AG20443 (cell line): ENCODE results near the gene B4GALNT1.
A peak's percentile ranks its signal among the peaks of the same experiment; 100 is the strongest.
"Not testable (repeated sequence)": the region's sequence is repeated elsewhere in the genome, so short reads cannot be mapped to it uniquely, and the experiment has no call there.

Experiments
- DNase-seq: peaks from one replicate; pipeline ENCODE4 v3.0.0; 2012; ENCODE audit warnings: low spot score, mixed read lengths

Gene B4GALNT1

GRCh38 chr12:57637364-57637763, 4.4 kb upstream of the B4GALNT1 start:
- DNase-seq = peak; percentile 7

GRCh38 chr12:57636731-57637130, 3.7 kb upstream of the B4GALNT1 start:
- DNase-seq = not testable (repeated sequence)

- peak; percentile 40 for DNase-seq
Observed at GRCh38 chr12:57632073-57632957, 686 bp downstream of the B4GALNT1 start.

GRCh38 chr12:57631566-57632072, 1.4 kb downstream of the B4GALNT1 start:
- DNase-seq = no peak

GRCh38 chr12:57630891-57631433, 2.0 kb downstream of the B4GALNT1 start:
- no peak for DNase-seq

GRCh38 chr12:57629897-57630471, 3.0 kb downstream of the B4GALNT1 start:
- no peak for DNase-seq

- DNase-seq = no peak
Observed at GRCh38 chr12:57628280-57629191, 4.5 kb downstream of the B4GALNT1 start.

GRCh38 chr12:57627501-57628279, 5.3 kb downstream of the B4GALNT1 start:
- no peak for DNase-seq

- no peak for DNase-seq
Observed at GRCh38 chr12:57626921-57627445, 6.0 kb downstream of the B4GALNT1 start.

GRCh38 chr12:57626111-57626920, 6.7 kb downstream of the B4GALNT1 start:
- DNase-seq = no peak

- DNase-seq = no peak
Observed at GRCh38 chr12:57625261-57626032, 7.6 kb downstream of the B4GALNT1 start.

GRCh38 chr12:57624441-57625220, 8.4 kb downstream of the B4GALNT1 start:
- no peak for DNase-seq

- no peak for DNase-seq
Observed at GRCh38 chr12:57623811-57624390, 9.1 kb downstream of the B4GALNT1 start.

GRCh38 chr12:57623385-57623784, 9.6 kb downstream of the B4GALNT1 start:
- DNase-seq = no peak

GRCh38 chr12:57622293-57623245, 10.4 kb downstream of the B4GALNT1 start:
- DNase-seq = no peak

- DNase-seq = peak; percentile 85
Observed at GRCh38 chr12:57621497-57622292, 11.3 kb downstream of the B4GALNT1 start.
